K562 (cell line): Measurements from ENCODE around the gene GCK. TPM values are rescaled to one million over a fixed set of nuclear protein-coding genes. Genes with fewer than 3 reads are reported as not detected.
A peak's percentile ranks its signal among the peaks of the same experiment; 100 is the strongest.

ENCODE experiments used
- CEBPG ChIP-seq, 3 experiments: fragments of 200-800 bp in 1 of 3; sonication (Bioruptor generic) in 1 of 3; sonication (generic) in 1 of 3; formaldehyde crosslinking in 1 of 3; IDR thresholded peaks in 2 of 3; conservative IDR thresholded peaks in 1 of 3; 2 replicates each; pipeline versions ENCODE4 v1.6.1 to v1.8.0; 2016 to 2022; ENCODE audit warnings: missing compliant biosample characterization in 2 of 3, missing genetic modification characterization in 2 of 3, mild to moderate bottlenecking in 1 of 3, missing genetic modification reagents in 1 of 3
- JUN ChIP-seq, 2 experiments: sonication (generic) in 1 of 2; formaldehyde crosslinking in 1 of 2; IDR thresholded peaks; 2 replicates each; pipeline versions ENCODE4 v1.6.1 to v1.8.0; 2012 to 2022; ENCODE audit warnings: borderline replicate concordance in 2 of 2, mild to moderate bottlenecking in 2 of 2, improper control_type of control experiment in 1 of 2, low read depth in 1 of 2, low read length in 1 of 2, missing genetic modification reagents in 1 of 2
- ZNF12 ChIP-seq: sonication (generic); formaldehyde crosslinking; IDR thresholded peaks from 2 replicates; pipeline ENCODE4 v1.4.0; 2020; ENCODE audit warnings: mild to moderate bottlenecking, missing genetic modification reagents
- polyA plus RNA-seq, 8 experiments: library from polyadenylated mRNA; depleted of rRNA in 4 of 8; stranded (reverse) in 5 of 8; unstranded in 3 of 8; fragments of >200 nt; fragmentation: Nextera tagmentation in 2 of 8; fragmentation: Illumina TruSeq in 1 of 8; extraction: Ambion mirVana in 2 of 8; extraction: Trizol in 1 of 8; gene quantifications; 2 replicates each; pipeline versions ENCODE4 v1.2.1 to v1.2.3, GENCODE V29; 2011 to 2014; ENCODE audit warnings: inconsistent platforms in 1 of 8, missing spikeins in 1 of 8
- total RNA-seq, 7 experiments: library from RNA; depleted of rRNA in 6 of 7; stranded (reverse); fragments of >200 nt in 6 of 7; fragmentation: Illumina TruSeq in 2 of 7; extraction: Trizol in 2 of 7; gene quantifications; 2 replicates each; pipeline versions ENCODE4 v1.2.1 to v1.2.3, GENCODE V29; 2011 to 2021; ENCODE audit warnings: low replicate concordance in 1 of 7
- TF ChIP-seq, protein P1 (sequence below): fragments of 250-450 bp; sonication (Bioruptor Pico); IDR thresholded peaks from 2 replicates; pipeline ENCODE4 v1.5.0; 2021

Gene GCK
- total and polyA plus RNA-seq, 9 of the 15 experiments (the other 6 are each of a cell fraction or from before 2014, with no cell fraction given), result 0.11 to 0.55 (median 0.16) TPM; not detected in 3

DNA sequence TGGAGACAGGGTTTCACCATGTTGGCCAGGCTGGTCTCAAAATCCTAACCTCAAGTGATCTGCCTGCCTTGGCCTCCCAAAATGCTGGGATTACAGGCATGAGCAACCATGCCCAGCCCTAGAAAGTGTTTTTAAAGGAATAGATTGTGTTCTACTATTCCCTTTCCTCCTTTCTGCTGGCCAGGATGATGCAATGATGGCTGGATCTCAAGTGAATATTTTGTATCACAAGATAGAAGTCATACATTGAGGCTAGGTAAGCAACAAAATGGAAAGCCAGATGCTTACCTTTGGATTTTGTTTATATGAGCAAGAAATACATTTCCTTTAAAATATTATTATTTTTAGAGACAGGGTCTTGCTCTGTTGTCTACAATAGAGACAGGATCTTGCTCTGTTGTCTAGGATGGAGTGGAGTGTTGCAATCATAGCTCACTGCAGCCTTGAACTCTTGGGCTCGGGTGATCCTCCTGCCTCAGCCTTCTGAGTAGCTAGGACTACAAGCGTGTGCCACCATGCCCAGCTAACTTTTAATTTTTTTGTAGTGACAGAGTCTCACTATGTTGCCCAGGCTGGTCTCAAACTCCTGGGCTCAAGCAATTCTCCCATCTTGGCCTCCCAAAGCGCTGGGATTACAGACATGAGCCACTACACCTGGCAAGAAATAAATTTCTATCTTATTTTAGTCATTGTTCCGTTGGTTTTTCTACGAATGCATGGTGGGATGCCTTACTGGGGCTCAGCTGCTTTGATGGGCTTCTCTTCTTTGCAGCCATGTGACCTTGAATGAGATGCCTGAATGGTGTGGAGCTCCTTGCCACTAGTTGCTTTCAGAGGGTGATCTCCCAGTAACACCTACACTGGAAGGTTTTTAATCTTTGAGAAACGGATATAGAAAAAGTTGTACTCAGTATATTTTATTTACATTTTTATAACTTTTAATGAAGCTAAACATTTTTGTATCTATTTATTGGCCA is 90.9 kb downstream of the GCK start (continued):
- TF ChIP-seq CEBPG (CRISPR knock-in tag; IDR thresholded peaks at IDR 0.05), result peak; percentile 56; the same call in 1 of the 2 replicates
- TF ChIP-seq CEBPG (tag; conservative IDR thresholded peaks at IDR 0.05 in 1 of 2, IDR thresholded peaks at IDR 0.05 in 1 of 2), result peak; percentile 67 to 88; a peak in 3 of 4 replicates
- no peak for TF ChIP-seq JUN (IDR thresholded peaks at IDR 0.05; ENCODE audit: borderline replicate concordance, low read depth, low read length)
- no peak for TF ChIP-seq JUN (CRISPR knock-in tag; IDR thresholded peaks at IDR 0.05; ENCODE audit: borderline replicate concordance)
- no peak for TF ChIP-seq ZNF12 (CRISPR knock-in tag)
- TF ChIP-seq, protein P1, sequence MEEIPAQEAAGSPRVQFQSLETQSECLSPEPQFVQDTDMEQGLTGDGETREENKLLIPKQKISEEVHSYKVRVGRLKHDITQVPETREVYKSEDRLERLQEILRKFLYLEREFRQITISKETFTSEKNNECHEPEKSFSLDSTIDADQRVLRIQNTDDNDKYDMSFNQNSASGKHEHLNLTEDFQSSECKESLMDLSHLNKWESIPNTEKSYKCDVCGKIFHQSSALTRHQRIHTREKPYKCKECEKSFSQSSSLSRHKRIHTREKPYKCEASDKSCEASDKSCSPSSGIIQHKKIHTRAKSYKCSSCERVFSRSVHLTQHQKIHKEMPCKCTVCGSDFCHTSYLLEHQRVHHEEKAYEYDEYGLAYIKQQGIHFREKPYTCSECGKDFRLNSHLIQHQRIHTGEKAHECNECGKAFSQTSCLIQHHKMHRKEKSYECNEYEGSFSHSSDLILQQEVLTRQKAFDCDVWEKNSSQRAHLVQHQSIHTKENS (CRISPR knock-in tag), result no peak
